T-helper 2 cell treated with Interferon-gamma antibody and Interleukin-4, amounts not matched to agents 100 ng/mL and 5 ng/mL, for 36 hours (primary cell): ENCODE results near the gene SHROOM3. TPM values are rescaled to one million over a fixed set of nuclear protein-coding genes. Genes with fewer than 3 reads are reported as not detected.

Experiments
- intact Hi-C: fragments of 100-400 bp; cut with micrococcal nuclease; formaldehyde crosslinking; loops from one replicate; pipeline ENCODE4 v1.15.1; 2023
- total RNA-seq: library from RNA; stranded (reverse); gene quantifications from 2 replicates; pipeline ENCODE4 v1.2.3, GENCODE V29; 2022

SHROOM3 gene
- total RNA-seq, 1 donor from 2014 or later = not detected

DNA sequence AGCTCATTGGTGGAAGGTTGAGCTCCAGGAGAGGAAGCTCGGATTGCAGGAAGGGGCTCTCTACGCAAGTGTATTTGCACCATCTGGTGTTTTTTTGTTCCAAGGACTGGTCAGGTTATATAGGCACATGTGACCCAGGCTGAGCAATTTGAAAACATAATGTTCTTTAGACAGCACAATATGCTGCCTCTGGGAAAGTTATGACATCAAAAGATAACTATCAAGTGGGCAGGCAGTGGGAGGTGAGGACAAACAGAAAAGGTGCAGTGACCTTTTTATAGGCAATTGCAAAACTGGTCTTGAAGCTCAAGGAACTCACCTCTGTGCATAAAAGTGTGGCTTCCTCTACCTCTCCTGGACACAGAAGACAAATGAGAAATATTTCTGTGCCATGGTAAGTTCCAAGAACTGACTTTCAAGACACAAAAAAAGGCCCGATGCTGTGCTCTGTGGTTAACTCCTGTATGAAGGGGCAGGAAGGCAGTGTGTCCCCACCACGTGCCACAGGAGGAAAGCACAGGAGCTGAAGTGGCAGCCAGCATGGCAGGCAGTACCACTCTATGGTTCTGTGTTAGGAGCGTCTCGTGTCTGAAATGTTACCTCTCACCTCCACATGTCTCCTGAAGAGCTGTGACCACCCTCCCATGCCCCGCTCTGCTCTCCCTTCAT, 128.6 kb downstream of the SHROOM3 start:
- intact Hi-C loops = no loop called here

DNA sequence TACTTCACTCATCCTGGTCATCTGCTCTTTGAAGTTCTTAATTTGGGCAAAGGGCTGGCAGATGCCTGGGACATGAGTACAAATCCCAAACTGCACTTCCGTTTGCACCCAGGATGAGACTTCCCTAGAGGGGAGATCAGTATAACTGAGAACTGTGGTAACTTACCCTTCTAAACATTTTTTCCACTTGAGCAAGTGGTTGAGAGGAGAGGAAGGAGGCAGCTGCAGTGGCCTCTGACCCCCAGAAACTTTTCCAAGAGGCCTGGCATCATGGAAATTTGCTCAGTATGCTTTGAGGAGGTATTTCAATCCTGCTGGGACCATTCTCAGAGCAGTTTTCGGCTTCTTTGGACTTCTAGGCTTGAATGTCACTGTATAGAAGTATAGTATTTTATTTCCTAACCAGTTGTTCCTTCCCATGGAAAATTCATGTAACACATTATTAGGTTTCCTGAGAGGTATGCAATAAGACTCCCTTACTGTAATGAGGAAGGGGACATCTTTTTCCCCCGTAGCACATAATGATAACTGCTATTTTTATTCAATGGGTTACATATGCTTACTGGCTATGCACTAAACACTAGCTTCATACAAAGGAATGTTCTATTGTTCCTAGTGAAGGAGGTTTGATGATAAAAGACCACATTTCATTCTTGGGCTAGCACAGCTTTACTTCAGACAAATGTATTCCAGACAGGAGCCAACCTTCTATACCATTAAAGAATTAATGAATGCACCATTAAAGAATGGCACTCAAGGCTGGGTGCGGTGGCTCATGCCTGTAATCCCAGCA, 129.3 kb downstream of the SHROOM3 start:
- intact Hi-C loops = no loop called here

DNA sequence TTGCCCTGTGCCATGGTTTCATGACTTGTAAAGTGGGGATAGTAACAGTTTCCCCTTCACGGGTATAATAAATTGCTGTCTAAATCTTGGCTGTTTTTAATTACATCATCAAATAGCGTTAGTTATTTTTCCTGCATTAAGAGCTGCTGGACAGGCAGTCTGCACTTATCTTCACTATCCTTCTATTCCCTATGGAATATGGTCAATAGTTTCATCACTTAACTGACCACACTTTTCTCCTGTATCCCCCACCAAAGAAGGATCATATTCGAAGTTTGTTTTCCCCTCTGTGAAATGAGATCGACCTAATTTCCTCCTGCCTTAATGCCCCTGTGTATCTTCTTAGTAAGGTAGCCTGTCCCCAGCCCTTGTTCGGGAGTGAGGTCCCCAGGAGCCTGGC, 133.2 kb downstream of the SHROOM3 start:
- intact Hi-C loops = no loop called here

DNA sequence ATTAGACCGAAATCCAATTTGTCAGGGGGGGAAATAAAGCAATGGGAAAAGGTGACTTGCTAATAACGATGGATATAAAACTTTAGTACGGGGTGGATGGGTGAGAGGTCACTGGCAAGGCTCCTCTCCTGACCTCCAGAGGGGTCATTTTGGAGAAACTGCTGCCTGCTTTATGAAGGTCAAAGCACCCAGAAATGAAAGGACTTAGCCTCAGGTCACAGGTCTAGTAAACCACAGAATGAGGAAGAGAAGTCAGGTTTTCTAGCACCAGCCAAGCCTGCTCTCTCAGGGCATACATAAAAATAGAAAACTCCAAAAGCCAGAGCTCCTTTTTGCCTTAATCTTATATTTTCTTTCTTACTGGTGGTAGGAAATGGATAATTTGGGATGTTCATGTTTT, 134.2 kb downstream of the SHROOM3 start:
- intact Hi-C loops = no loop called here

DNA sequence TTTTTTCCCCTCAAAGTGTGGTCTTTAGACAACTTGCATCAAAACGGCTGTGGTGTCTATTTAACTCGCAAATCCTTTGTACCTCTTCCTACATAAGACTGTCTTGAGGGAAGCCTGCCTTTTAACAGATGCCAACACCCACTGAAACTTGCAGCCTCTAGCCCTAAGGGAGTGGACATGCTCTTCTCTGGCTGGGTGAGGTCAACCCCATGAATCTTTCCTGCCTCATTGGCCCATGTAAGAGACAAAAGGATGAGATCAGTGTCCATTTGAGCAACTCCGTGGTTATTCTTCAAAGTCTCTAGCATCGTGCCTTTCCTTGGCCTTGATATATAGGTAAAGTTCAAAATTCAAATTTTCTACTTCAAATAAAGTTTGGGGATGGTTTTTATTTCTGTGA, 134.7 kb downstream of the SHROOM3 start:
- intact Hi-C loops = no loop called here

DNA sequence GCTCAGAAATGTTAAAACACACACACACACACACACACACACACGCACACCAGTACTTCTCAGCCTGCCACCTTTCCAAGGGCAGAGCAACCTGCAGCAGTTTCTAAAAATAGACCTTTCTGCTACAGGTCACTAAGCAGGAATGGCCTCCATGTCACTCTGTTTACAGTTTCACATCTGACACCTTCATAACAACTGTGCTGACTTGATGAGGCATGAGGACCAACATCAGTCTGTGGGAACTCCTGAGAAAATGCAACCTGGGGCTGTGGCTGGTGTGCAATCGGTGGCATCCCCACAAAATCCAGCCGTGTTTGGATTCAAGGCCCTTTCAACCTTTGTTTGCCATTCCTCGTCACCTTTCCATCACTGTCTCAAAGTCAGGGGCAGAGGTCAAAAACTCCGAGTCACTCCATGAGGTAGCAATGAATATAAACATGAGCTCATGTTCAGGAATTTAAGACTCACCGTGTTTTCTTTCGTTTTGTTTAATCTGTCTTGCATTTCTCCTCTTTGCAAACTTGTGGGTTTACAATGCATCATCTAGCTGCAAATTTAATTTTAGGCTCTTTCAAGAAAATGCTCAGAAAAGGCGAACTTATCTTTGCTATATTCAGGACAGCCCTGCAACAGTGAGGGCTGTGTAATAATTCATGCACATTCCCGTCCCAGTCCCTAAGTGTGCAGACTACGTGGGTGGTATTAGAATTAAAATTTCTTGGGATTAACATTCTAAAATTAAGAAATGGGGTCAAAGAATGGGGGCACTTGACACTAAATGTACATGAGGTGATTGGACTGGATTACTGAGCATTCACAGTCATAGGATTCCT, 135.3 kb downstream of the SHROOM3 start:
- intact Hi-C loops = no loop called here

DNA sequence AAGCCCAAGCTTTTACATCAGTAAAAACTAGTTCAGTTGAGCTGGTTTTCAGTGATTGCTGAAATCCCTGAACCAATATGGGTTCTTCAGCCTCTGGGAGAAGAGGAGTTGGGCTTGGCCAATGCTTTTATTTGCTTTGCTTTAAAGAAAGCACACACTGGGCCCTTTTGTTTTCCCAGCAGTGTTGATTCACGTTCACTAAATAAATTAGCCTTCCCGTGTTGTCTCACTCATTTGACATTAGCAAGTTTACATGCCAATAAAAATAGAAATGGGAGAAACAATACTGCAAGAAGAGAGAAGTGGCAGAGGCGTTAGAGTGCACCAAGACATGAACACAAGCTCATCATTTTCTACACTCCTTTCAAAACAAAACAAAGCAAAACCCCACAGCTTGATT, 136.2 kb downstream of the SHROOM3 start:
- intact Hi-C loops = no loop called here

DNA sequence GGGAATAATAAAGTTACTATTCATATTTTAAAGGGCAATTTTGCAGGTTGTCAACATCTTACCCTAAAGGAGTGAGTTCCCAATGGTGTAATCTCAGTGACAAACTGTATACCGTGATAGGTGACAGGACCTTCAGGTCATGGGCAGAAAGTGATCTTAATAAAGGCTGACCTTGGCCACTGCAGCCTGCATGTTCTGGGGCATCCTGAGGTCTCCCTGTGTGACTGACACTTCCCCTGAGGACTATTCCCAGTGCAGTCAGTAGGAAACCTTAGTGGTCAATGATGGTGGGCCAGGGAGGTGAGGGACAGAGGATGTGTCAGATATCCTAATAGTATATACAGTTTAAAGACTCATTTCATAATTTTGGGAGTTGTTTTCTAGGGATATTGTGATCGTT, 137.2 kb downstream of the SHROOM3 start:
- intact Hi-C loops = no loop called here

DNA sequence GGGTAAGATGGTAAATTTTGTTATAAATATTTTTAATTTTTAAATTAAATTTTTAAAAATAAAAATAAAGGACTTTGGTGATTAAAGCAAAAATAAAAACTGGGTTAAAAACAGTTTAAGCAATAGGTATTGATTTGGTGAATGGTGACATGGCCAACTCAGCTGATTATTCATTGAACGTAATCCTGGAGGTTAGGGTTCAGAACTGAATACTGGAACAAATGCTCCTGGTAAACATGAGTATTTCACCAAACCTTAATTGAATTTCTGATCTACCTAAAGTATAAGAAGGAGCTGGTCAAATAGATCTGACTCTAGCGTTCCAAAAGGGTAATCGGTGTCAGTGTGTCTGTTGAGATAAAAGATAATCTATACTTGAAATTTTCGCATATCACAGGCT, 141.8 kb downstream of the SHROOM3 start:
- intact Hi-C loops = no loop called here

DNA sequence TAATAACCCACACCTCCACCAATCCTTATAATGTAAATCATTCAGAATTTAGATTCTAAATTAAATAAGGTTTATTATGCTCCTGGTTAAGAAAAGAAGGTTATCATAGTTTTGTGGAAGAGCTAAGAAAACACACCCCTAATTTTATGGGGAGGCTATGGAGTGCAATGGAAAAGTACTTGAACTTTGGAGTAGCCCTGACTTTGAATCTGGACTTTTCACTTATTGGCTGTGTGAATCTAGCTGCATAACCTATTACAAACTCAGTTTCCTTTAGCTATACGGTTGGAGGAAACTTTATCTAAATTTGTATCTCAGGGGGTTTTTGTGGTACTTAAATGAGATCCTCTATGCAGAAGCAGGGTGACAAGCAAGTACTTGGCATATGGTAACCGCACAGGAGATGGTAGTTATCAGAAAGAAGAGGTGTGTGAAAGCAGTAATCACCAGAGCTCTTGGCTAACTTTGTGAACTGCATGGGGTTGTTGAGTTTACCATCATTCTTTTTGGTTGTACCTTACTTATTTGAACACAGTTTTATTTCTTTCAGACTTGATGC, 143.1 kb downstream of the SHROOM3 start:
- intact Hi-C loops = no loop called here

DNA sequence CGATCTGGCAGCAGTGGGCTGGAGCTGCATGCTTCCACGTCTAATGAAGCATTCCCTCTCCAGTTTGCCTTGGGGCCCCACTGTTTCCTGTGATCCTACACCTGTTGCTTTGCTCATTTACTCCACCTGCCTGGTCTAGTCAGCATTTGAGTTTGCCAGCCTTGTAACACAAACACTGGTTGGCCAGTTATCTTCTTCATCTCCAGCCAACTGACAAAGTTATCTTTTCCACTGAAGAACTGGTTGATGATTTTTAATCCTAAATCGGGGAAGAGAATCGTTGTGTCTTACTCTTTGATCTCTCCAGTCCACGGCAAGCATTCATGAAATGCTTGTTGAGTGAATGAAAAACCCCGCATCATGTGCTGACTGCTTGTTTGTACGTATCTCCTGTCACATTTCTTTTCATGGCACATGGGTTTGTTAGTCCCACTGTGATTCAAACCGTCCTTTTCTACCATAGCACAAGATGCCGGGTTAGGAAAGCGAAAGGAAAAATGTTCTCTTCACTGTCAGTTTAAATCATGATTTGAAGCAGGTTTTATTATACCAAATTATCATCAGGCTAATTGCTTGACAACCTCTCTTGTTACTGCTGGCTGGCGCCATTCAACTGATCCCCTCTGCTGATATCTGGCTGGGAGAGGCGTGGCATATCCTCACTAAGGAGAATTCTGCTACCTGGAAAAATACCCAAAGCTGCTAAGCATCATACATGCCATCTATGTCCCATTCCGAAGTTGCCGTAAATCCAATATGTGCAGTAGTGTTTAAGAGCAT, 144.8 kb downstream of the SHROOM3 start:
- intact Hi-C loops = no loop called here

DNA sequence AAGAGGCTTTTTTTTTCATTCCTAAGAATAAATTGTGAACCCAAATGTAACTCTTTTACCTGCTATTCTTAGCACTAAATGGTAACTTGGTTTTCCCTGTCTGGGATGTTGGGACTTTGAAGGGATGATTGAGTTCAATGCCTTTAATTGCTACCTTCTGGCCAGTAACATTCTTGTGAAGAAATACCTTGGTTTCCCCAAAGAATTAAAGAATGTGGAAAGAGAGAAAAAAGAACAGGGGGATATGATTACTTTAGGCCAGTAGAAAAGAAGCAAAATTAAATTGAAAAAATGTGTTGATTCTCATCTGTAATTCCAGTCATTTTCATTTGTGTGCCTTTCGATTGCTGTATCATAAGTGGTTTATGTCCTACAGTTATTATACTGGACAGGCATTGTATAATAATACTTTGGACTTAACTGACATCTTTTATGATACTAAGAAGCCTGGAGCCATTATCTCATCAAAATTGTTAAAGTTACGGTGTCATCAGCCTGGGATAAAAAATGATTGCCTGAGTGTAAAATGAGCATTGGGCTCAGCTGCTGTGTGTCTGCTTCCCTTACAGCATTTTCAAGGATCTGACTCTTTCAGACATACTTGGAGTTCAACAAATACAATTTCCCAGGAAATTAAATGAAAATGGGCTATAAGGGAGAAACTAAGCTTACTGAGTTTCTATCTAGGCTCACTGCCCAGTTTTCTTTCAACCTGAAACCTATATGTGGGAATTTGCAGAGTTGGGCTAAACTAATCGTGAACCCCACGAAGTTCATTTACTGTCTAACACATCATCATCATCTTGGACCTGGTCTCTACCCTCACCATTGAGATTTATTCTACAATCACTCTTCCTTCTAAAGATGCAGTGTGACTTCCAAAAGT, 146.3 kb downstream of the SHROOM3 start:
- intact Hi-C loops = no loop called here

DNA sequence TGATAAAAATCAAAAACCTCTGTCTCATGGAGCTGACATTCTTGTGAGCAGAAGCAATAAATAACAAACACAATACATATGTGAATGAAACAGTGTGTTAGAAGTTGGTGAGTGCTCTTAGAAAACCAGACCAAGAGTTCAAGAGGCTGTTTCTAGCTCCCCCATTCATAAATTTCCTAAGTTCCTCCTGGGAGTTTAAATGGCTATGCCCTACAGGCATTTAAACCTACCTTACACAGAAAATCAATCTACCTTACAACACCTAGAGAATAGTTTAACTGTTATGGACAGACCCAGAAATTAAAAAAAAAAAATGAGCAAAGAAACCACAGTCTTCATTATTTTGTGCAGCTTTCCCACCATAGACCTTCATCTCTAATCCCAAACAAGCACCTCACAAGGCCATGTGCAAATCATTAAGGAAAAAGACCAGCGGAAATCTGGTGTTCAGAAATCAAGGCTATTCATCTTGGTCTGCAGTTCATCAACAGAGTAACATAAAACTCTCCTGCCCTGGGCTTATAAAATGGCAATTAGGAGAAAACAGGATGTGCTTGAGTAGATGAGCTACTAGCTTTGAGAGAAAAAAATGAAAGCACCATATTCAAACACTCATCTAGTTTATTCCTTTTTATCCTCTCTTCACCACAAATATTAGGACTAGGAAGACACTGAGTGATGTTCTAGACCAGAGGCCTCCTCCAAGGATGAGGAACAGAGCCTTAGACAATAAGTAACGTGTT, 147.2 kb downstream of the SHROOM3 start:
- intact Hi-C loops = no loop called here

DNA sequence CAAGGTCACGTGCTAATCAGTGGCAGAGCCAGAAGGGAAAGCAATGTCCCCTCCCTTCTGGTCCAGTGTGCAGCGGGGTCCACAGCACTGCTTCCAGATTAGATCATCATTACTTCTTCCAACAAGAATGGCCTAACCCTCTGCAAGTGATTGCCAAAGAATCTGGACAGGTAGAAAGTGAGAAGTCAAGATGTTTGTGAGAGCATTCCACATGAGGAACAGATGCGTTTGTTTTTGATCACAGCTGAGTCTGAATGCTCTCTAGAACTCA, 147.7 kb downstream of the SHROOM3 start:
- intact Hi-C loops = no loop called here

DNA sequence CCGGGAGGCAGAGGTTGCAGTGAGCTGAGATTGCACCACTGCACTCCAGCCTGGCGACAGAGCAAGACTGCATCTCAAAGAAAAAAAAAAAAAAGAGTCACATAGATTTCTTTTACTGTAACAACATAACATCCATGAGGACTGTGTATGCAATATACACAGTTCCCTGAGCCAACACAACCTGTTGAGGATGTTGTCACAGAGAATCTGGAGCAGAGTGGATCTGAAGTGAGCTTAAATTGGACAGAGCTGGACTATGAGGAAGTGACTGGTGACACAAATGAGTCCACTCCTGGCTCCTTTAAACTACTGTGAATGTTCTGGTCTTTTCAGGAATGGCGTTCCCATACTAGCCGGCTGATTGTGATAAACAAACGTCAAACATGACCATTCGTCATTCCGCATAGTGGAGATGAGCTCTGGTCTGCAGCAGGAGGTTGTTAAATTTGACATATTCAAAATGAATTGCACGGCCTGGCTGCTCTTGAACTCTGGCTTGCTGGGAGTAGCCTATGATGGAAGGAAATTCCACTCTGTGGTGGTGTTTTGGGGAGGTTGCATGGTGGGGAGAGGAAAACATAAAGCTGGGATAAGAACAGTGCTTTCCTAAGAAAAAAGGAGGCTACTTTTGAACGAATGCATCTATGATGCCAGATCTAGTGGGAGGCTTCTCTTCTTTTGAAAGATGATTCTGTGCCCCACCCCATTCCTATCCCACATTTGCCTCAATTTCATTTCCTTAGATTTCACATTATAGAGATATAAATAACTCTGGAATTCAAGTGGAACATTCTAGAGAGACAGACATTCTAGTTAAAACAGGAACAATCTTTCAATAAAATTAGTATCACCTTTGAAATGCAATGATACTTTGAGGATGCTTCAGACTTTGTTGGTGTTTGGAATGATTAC, 149.5 kb downstream of the SHROOM3 start:
- intact Hi-C loops = no loop called here

DNA sequence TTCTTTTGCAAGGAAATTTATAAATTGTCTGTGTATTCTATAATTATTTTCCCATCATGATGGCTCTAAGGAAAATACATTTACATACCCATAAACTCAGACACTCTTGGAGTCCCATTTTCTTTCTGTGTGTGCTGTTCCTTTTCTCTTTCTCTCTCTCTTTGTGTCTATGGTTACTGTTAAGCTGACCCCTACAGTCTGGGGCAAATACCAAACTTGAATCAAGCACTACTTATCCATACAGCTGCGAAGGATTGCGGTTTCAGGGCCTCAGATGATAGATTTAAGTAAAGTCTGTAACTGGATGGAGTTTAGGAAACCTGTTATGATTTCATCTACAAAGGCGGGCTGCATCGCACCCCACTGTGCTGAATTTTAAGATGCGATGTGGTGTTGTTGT, 150.2 kb downstream of the SHROOM3 start:
- intact Hi-C loops = no loop called here

DNA sequence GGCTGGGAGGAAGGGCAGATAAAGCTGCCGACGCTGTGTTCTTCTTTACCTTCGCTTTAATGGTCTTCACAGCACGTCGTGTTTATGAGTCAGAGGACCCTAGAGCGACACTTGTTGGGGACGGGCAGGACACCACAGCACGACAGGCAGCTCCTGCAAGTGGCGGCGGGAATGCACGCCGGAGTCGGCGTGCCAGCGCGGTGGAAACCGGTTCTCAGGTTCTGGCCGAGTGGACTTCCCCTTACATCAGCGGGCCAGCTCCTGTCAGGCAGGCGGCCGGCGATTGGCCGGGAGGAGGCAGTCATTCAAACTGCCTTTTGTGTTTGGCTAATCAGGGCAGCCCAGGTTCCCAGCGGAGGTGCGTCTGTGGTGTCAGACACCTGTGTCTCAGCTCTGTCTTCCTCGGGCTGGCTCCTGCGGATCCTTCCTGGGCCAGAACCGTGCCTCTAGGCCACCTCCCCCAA, 150.9 kb downstream of the SHROOM3 start:
- intact Hi-C loops = no loop called here

DNA sequence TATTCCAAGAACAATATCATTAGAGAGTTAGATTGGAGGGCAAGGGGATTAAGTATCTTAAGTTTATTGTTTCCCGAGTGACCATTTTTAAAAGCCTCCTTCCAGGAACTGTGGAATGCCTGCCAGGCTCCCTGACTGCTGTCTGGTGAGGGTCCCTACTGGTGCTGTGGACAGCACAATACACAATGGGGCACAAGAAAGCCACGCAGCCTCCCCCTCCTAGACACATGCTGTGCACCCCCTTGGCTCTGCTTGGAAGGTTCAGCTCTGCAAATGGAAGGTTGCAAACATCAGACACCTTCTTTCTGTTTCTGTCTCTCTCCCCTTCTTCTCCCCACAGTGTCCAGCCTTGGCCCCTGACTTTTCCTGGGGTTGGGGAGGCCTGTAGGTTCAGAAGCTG, 153.2 kb downstream of the SHROOM3 start:
- intact Hi-C loops = no loop called here
